Osteoblast (primary cell): Measurements from ENCODE around the gene LHPP. TPM values are rescaled to one million over a fixed set of nuclear protein-coding genes. Genes with fewer than 3 reads are reported as not detected.

Source experiments
- DNase-seq: peaks from one replicate; pipeline ENCODE4 v3.0.0; 2011; ENCODE audit warnings: low spot score, mixed read lengths; ENCODE audit not compliant: insufficient read length; ENCODE audit errors: missing footprints
- H2AFZ ChIP-seq: 2 replicates; pipeline ENCODE4 v1.6.0; 2011; ENCODE audit warnings: mild to moderate bottlenecking, low read length
- H3K27ac ChIP-seq: 2 replicates; pipeline ENCODE4 v1.5.1; 2011; ENCODE audit warnings: mild to moderate bottlenecking, low read depth, low read length, moderate library complexity
- H3K27me3 ChIP-seq: 2 replicates; pipeline ENCODE4 v1.6.0; 2012; ENCODE audit warnings: mild to moderate bottlenecking, control low read depth, inconsistent platforms, low read length, moderate library complexity; ENCODE audit not compliant: insufficient read depth
- H3K36me3 ChIP-seq: 2 replicates; pipeline ENCODE4 v1.5.1; 2011; ENCODE audit warnings: mild to moderate bottlenecking, low read length, control low read depth, moderate library complexity; ENCODE audit not compliant: insufficient read depth
- H3K4me1 ChIP-seq: 2 replicates; pipeline ENCODE4 v1.5.1; 2011; ENCODE audit warnings: mild to moderate bottlenecking, low read length, control low read depth, moderate library complexity; ENCODE audit not compliant: insufficient read depth
- H3K4me2 ChIP-seq: 2 replicates; pipeline ENCODE4 v1.6.0; 2011; ENCODE audit warnings: mild to moderate bottlenecking, low read length; ENCODE audit not compliant: insufficient read depth
- H3K4me3 ChIP-seq: fragments of 200-600 bp; sonication (generic); 3 replicates; pipeline ENCODE4 v1.5.1; 2012; ENCODE audit warnings: mild to moderate bottlenecking, low read length, inconsistent platforms; ENCODE audit not compliant: insufficient read depth
- H3K79me2 ChIP-seq: 2 replicates; pipeline ENCODE4 v1.6.0; 2012; ENCODE audit warnings: mild to moderate bottlenecking, low read length, control low read depth, inconsistent platforms; ENCODE audit not compliant: insufficient read depth
- H3K9me3 ChIP-seq: 2 replicates; pipeline ENCODE4 v1.5.1; 2011; ENCODE audit warnings: low read depth, low read length, control low read depth
- H4K20me1 ChIP-seq: 2 replicates; pipeline ENCODE4 v1.6.0; 2012; ENCODE audit warnings: mild to moderate bottlenecking, low read length, control low read depth; ENCODE audit not compliant: insufficient read depth
- CTCF ChIP-seq: IDR thresholded peaks from 2 replicates; pipeline ENCODE4 v1.5.1; 2011; ENCODE audit warnings: mild to moderate bottlenecking, low read depth, low read length, moderate library complexity; ENCODE audit errors: extremely low read depth
- total RNA-seq: library from RNA; depleted of rRNA; stranded (reverse); fragments of >200 nt; gene quantifications from 2 replicates; pipeline ENCODE4 v1.2.3, GENCODE V29; 2012

Gene LHPP
- total RNA-seq, 1 donor = 17.7 TPM

- Histone ChIP-seq H3K4me3 (no peak overlapping the region), H3K36me3 (no peaks in the 10 kb centered on the region)
- DNase-seq = peak; percentile 85
Observed at GRCh38 chr10:124605856-124606812, 144.5 kb downstream of the LHPP start.

GRCh38 chr10:124606822-124607221, 145.2 kb downstream of the LHPP start:
- H3K4me1 ChIP-seq = no peaks in the 10 kb centered on the region
- no peaks in the 10 kb centered on the region for H3K27me3 ChIP-seq
- DNase-seq = no peak
- no peaks in the 10 kb centered on the region for H3K36me3 ChIP-seq
- TF ChIP-seq CTCF = no peak
- H3K27ac ChIP-seq = no peak overlapping the region
- H3K79me2 ChIP-seq = no peaks in the 10 kb centered on the region
- H2AFZ ChIP-seq = no peak overlapping the region
- peaks cover 7% of the 10 kb centered on the region for H4K20me1 ChIP-seq
- H3K4me3 ChIP-seq = no peak overlapping the region
- H3K9me3 ChIP-seq = no peaks in the 10 kb centered on the region
- no peak overlapping the region for H3K4me2 ChIP-seq

More at GRCh38 chr10:124605856-124606812, 144.5 kb downstream of the LHPP start:
- no peak for TF ChIP-seq CTCF
- H3K4me1 ChIP-seq = no peaks in the 10 kb centered on the region
- no peak overlapping the region for H2AFZ ChIP-seq
- peaks cover 7% of the 10 kb centered on the region for H4K20me1 ChIP-seq
- no peak overlapping the region for H3K4me2 ChIP-seq
- H3K27me3 ChIP-seq = no peaks in the 10 kb centered on the region
- no peaks in the 10 kb centered on the region for H3K9me3 ChIP-seq
- H3K79me2 ChIP-seq = no peaks in the 10 kb centered on the region
- no peak overlapping the region for H3K27ac ChIP-seq

DNA sequence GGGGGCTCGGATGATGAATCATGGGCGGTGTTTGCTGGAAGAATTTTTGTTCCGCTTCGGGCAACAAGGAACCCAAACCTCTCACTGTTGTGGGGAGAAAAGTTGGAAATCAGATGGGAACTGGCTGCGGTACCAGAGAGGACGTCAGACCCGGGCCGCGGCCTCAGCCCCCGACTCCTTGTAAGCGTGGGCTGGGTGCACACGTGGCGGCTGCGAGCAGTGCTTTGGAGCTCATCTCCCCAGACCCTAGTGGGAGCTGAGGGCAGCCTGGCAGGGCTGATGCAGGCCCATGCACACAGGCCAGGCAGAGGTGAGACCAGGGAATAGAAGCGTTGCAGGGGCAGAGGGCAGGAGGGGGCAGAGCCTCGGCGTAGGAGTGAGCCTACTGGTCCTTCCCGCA, 146.1 kb downstream of the LHPP start:
- no peaks in the 10 kb centered on the region for H3K27me3 ChIP-seq
- H3K4me1 ChIP-seq = no peaks in the 10 kb centered on the region
- no peaks in the 10 kb centered on the region for H3K9me3 ChIP-seq
- no peak overlapping the region for H3K4me3 ChIP-seq
- no peak for TF ChIP-seq CTCF
- no peaks in the 10 kb centered on the region for H3K79me2 ChIP-seq
- no peak for DNase-seq
- no peak overlapping the region for H2AFZ ChIP-seq
- no peak overlapping the region for H3K27ac ChIP-seq
- no peaks in the 10 kb centered on the region for H3K36me3 ChIP-seq
- no peak overlapping the region for H3K4me2 ChIP-seq
- peaks cover 5% of the 10 kb centered on the region for H4K20me1 ChIP-seq

GRCh38 chr10:124608093-124608721, 146.6 kb downstream of the LHPP start:
- Histone ChIP-seq H3K4me2 (no peak overlapping the region), H3K9me3 (no peaks in the 10 kb centered on the region), H3K4me1 (no peaks in the 10 kb centered on the region), H4K20me1 (peaks cover 5% of the 10 kb centered on the region), H3K79me2 (no peaks in the 10 kb centered on the region), H2AFZ (no peak overlapping the region), H3K27ac (no peak overlapping the region), H3K27me3 (no peaks in the 10 kb centered on the region), H3K4me3 (no peak overlapping the region), H3K36me3 (no peaks in the 10 kb centered on the region)
- no peak for TF ChIP-seq CTCF
- no peak for DNase-seq
